ENCODE measurements around the gene BCL11B.

Gene BCL11B

DNA sequence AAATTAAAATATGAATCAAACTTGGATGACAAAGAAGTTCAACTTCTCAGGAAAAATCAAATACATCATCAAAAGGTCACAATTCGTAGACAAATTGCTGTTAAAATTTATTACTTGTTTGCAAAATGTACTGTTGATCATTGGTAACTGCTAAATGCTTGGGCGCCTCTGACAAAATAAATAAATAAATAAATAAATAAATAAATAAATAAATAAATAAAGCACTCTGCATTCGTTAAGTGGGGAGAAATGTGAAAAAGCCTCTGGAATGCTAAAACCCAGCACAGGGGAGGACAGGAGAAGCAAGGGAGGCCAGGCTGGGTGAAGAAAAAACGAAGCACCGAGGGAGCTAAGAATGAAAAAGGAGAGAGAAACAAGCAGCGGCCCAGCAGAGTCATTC, 115.2 kb downstream of the BCL11B start:
- DNase-seq (ENCODE audit: low read depth), result no peak
- TF ChIP-seq, protein P1, sequence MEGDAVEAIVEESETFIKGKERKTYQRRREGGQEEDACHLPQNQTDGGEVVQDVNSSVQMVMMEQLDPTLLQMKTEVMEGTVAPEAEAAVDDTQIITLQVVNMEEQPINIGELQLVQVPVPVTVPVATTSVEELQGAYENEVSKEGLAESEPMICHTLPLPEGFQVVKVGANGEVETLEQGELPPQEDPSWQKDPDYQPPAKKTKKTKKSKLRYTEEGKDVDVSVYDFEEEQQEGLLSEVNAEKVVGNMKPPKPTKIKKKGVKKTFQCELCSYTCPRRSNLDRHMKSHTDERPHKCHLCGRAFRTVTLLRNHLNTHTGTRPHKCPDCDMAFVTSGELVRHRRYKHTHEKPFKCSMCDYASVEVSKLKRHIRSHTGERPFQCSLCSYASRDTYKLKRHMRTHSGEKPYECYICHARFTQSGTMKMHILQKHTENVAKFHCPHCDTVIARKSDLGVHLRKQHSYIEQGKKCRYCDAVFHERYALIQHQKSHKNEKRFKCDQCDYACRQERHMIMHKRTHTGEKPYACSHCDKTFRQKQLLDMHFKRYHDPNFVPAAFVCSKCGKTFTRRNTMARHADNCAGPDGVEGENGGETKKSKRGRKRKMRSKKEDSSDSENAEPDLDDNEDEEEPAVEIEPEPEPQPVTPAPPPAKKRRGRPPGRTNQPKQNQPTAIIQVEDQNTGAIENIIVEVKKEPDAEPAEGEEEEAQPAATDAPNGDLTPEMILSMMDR (IDR thresholded peaks at IDR 0.05; ENCODE audit: low read depth, low read length, missing control alignments), result no peak
- no peak overlapping the region for H3K4me3 ChIP-seq (ENCODE audit: low read depth, low read length)
- in situ Hi-C loops (cut with HindIII; ENCODE audit: low sequenced_read_pairs), result no loop called here

DNA sequence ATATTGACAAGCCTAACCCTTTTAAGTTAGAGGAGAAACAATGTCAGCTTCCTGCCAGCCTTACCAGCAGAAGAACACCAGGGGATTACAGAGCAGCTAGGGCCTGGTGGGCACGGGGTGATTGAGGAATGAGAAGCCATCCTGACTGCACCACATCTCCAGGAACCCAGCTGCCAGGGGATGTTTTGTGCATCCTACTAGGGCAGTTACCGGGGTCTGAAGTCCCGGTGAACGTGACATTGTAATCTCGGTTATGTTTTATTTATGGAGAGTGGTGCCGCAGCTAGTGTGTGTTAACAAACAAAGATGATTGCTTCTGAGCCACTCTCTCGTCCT, 115.9 kb downstream of the BCL11B start:
- in situ Hi-C loops (cut with HindIII; ENCODE audit: low sequenced_read_pairs), result no loop called here
- TF ChIP-seq, protein P1 (IDR thresholded peaks at IDR 0.05; ENCODE audit: low read depth, low read length, missing control alignments), result no peak
- DNase-seq (ENCODE audit: low read depth), result no peak
- no peak overlapping the region for H3K4me3 ChIP-seq (ENCODE audit: low read depth, low read length)

DNA sequence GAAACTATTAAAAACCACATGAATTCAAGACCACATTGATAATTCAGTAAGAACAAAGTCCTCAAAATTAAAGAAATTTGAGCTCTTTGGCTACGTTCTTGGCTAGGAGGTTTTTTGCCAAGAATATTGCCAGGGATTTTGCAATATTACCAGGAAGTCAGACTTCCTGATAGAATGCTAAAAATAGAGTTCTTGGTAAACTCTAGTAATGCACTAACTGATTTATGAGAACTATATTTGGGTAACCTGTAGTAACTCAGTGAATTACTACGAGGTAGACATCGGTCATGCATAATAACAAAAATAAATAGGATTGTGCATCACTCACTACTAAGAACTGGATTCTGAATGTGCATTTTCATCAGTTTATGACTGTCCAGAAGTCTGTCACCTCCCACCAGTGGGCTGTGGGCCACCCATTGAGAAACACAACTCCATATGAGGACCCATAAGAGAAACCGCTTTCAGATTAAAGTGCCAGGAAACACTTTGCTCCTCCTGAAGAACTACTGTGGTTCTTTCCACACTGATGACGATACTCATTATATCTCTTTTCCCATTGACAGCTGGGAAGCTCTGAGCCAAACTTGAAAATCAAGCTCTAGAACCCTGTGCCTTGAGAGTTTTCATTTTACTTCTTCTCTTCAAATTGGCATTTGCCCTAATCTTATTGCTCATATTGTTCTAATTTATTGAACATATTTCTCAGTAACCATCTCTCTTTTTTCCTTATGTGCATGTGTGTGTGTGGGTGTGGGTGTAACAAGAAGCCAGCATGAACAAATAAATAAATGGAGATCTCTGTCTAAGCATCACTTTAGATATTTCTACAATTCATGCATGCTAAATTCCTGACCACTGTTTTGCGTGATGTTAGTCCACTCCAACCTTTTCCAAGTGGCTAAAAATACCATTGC, 116.6 kb downstream of the BCL11B start:
- TF ChIP-seq, protein P1 (IDR thresholded peaks at IDR 0.05; ENCODE audit: low read depth, low read length, missing control alignments), result no peak
- in situ Hi-C loops (cut with HindIII; ENCODE audit: low sequenced_read_pairs), result no loop called here
- H3K4me3 ChIP-seq (ENCODE audit: low read depth, low read length), result no peak overlapping the region
- no peak for DNase-seq (ENCODE audit: low read depth)

DNA sequence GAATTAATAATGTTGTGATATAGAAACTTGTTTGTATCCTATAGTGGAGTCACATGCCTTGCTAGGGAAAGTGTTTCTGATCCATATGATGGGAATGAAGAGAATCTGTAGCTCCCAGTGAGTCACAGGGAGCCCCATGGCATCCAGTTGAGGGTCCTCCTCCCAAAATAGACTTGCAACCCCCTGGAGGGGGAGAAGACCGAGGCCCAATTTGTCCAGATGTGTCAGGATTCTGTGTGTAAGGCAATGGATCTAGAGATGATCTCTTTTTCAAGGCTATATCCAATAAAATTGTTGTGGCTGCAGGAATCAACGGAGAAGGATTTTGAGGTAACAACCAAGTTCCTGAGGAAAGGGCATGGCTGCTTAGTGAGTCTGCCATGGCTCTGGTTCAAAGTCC, 121.8 kb downstream of the BCL11B start:
- no peak overlapping the region for H3K4me3 ChIP-seq (ENCODE audit: low read depth, low read length)
- DNase-seq (ENCODE audit: low read depth), result no peak
- in situ Hi-C loops (cut with HindIII; ENCODE audit: low sequenced_read_pairs), result no loop called here
- TF ChIP-seq, protein P1 (IDR thresholded peaks at IDR 0.05; ENCODE audit: low read depth, low read length, missing control alignments), result no peak

DNA sequence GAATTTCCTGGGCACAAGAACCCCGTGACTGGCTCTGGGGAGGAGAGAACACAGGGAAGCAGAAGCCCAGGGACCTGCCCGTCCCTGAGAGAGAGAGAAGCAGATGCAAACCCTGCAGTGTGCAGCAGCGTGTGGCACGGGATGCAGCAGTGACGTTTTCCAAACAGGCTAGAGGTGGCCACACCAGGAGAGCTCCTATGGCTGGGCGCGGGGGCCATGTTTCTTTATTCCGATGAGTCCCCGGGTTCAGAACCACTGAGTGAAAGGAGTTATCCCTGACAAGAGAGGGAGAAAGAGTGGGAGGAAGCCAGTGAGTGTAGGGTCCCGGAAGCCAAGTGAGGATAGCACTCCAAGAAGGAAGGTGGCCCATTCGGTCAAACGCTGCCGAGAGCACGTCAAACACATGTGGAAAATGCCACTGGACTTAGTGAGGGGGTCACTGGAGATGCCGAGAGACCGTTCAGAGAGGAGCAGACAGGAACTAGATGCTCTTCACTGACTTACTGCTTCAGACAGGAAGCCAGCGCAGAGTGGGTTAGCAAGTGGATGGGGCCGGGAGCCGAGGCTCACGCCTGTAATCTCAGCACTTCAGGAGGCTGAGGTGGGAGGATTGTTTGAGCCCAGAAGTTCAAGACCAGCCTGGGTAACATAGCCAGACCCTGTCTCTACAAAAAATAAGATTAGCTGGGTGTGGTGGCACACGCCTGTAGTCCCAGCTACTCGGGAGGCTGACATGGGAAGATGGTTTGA, 123.0 kb downstream of the BCL11B start:
- H3K4me3 ChIP-seq (ENCODE audit: low read depth, low read length), result no peak overlapping the region
- DNase-seq (ENCODE audit: low read depth), result no peak
- in situ Hi-C loops (cut with HindIII; ENCODE audit: low sequenced_read_pairs), result no loop called here
- TF ChIP-seq, protein P1 (IDR thresholded peaks at IDR 0.05; ENCODE audit: low read depth, low read length, missing control alignments), result no peak

DNA sequence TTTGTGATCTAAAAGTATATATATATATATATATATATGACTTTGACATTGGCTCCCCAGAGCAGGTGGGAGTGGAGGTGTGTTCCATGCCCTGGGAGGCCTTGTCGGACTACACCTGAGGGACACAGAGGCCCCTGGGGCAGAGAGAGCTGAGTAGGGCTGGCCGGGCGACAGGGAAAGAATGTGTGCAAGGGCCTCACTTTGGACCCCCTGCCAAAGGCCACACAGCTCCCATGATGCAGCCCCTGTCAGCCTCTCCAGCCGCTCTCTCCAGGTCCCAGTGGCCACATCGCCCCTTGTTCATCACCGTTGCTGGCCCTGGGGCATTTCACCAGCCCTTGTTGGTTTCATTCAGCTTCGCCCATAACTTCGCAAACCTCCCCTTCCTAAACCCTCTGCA, 123.9 kb downstream of the BCL11B start:
- in situ Hi-C loops (cut with HindIII; ENCODE audit: low sequenced_read_pairs), result no loop called here
- no peak for DNase-seq (ENCODE audit: low read depth)
- TF ChIP-seq, protein P1 (IDR thresholded peaks at IDR 0.05; ENCODE audit: low read depth, low read length, missing control alignments), result no peak
- no peak overlapping the region for H3K4me3 ChIP-seq (ENCODE audit: low read depth, low read length)
